Suprapubic skin (tissue), 4 donors: ENCODE data around the gene MMP2. TPM values are rescaled to one million over a fixed set of nuclear protein-coding genes. Genes with fewer than 3 reads are reported as not detected.

Experiments used
- DNase-seq, 2 donors: peaks; one replicate each; pipeline ENCODE4 v3.0.0-alpha.2; 2019; ENCODE audit warnings: low spot score in 2 of 2
- H3K27ac ChIP-seq: fragments of 200-600 bp; sonication (generic); one replicate; pipeline ENCODE4 v1.5.1; 2019
- H3K27me3 ChIP-seq: fragments of 200-600 bp; sonication (generic); one replicate; pipeline ENCODE4 v1.5.1; 2019
- H3K36me3 ChIP-seq: fragments of 200-600 bp; sonication (generic); one replicate; pipeline ENCODE4 v1.5.1; 2019
- H3K4me1 ChIP-seq: fragments of 200-600 bp; sonication (generic); one replicate; pipeline ENCODE4 v1.5.1; 2019
- H3K4me3 ChIP-seq: fragments of 200-600 bp; sonication (generic); one replicate; pipeline ENCODE4 v1.5.1; 2019; ENCODE audit warnings: mild to moderate bottlenecking
- H3K9me3 ChIP-seq: fragments of 200-600 bp; sonication (generic); one replicate; pipeline ENCODE4 v1.5.1; 2019
- CTCF ChIP-seq, 2 donors: fragments of 200-600 bp in 1 of 2; fragments of 450-650 bp in 1 of 2; sonication (generic) in 1 of 2; IDR thresholded peaks; one replicate each; pipeline ENCODE4 v1.5.1; 2016 to 2019; ENCODE audit warnings: antibody characterized with exemption in 2 of 2, mild to moderate bottlenecking in 1 of 2, moderate library complexity in 1 of 2
- EP300 ChIP-seq: sonication (generic); formaldehyde crosslinking; IDR thresholded peaks from one replicate; pipeline ENCODE4 v1.6.1; 2017; ENCODE audit warnings: antibody characterized with exemption
- POLR2A ChIP-seq, 2 donors: fragments of 450-650 bp; IDR thresholded peaks; one replicate each; pipeline ENCODE4 v1.6.1; 2017; ENCODE audit warnings: antibody characterized with exemption in 2 of 2, mild to moderate bottlenecking in 2 of 2, moderate library complexity in 2 of 2
- POLR2AphosphoS5 ChIP-seq, 3 donors: sonication (generic); formaldehyde crosslinking; IDR thresholded peaks; one replicate each; pipeline ENCODE4 v1.6.1; 2017; ENCODE audit warnings: antibody characterized with exemption in 3 of 3
- WGBS: methylation state at CpG from one replicate; pipeline ENCODE4 v1.1.5; 2018; 5-methylcytosine and 5-hydroxymethylcytosine counted together
- total RNA-seq, 4 donors: library from RNA; depleted of rRNA; stranded (reverse); fragments of >200 nt; gene quantifications; one replicate each; pipeline ENCODE4 v1.1.0, GENCODE V29; 2016

The MMP2 gene
- total RNA-seq, 4 donors from 2014 or later: 71.4 to 175 (median 120) TPM

GRCh38 chr16:55521792-55522191 is 42.8 kb downstream of the MMP2 start:
- Histone ChIP-seq H3K9me3 (peaks cover 11% of the 10 kb centered on the region), H3K4me3 (no peak overlapping the region), H3K27ac (no peak overlapping the region), H3K27me3 (no peaks in the 10 kb centered on the region), H3K36me3 (no peaks in the 10 kb centered on the region), H3K4me1 (no peaks in the 10 kb centered on the region)
- DNase-seq: no peak
- TF ChIP-seq POLR2A (IDR thresholded peaks at IDR 0.05) (no peak), CTCF (IDR thresholded peaks at IDR 0.05) (no peak), EP300 (no peak), POLR2AphosphoS5 (IDR thresholded peaks at IDR 0.05) (no peak)
- WGBS: 40% methylated on average over 1 of the region's 1 CpG

GRCh38 chr16:55526441-55526840 is 47.4 kb downstream of the MMP2 start:
- TF ChIP-seq POLR2A (IDR thresholded peaks at IDR 0.05) (no peak), CTCF (IDR thresholded peaks at IDR 0.05) (no peak), POLR2AphosphoS5 (IDR thresholded peaks at IDR 0.05) (no peak), EP300 (no peak)
- peaks cover 11% of the 10 kb centered on the region for H3K9me3 ChIP-seq
- no peak for DNase-seq
- 45% methylated on average over 2 of the region's 2 CpGs for WGBS
- H3K36me3 ChIP-seq: peaks cover 3% of the 10 kb centered on the region
- H3K4me3 ChIP-seq: no peak overlapping the region
- H3K27ac ChIP-seq: no peak overlapping the region
- no peaks in the 10 kb centered on the region for H3K27me3 ChIP-seq
- H3K4me1 ChIP-seq: no peaks in the 10 kb centered on the region

- Histone ChIP-seq H3K27ac (no peak overlapping the region), H3K4me1 (no peaks in the 10 kb centered on the region), H3K36me3 (peaks cover 4% of the 10 kb centered on the region), H3K27me3 (no peaks in the 10 kb centered on the region), H3K4me3 (no peak overlapping the region), H3K9me3 (no peaks in the 10 kb centered on the region)
- TF ChIP-seq POLR2AphosphoS5 (IDR thresholded peaks at IDR 0.05): no peak
- TF ChIP-seq EP300: no peak
- TF ChIP-seq CTCF (IDR thresholded peaks at IDR 0.05): no peak
- TF ChIP-seq POLR2A (IDR thresholded peaks at IDR 0.05): no peak
- no peak for DNase-seq
Measured at GRCh38 chr16:55527885-55528284, 48.9 kb downstream of the MMP2 start.

GRCh38 chr16:55529018-55529417 is 50.0 kb downstream of the MMP2 start:
- TF ChIP-seq POLR2A (IDR thresholded peaks at IDR 0.05): no peak
- no peak for TF ChIP-seq POLR2AphosphoS5 (IDR thresholded peaks at IDR 0.05)
- DNase-seq: no peak
- 71% methylated on average over 2 of the region's 2 CpGs for WGBS
- Histone ChIP-seq H3K27me3 (no peaks in the 10 kb centered on the region), H3K27ac (no peak overlapping the region), H3K4me1 (no peaks in the 10 kb centered on the region), H3K4me3 (no peak overlapping the region), H3K9me3 (no peaks in the 10 kb centered on the region), H3K36me3 (peaks cover 4% of the 10 kb centered on the region)

- Histone ChIP-seq H3K36me3 (peaks cover 4% of the 10 kb centered on the region), H3K27ac (no peak overlapping the region), H3K4me1 (peaks cover 7% of the 10 kb centered on the region), H3K4me3 (no peak overlapping the region), H3K9me3 (no peaks in the 10 kb centered on the region), H3K27me3 (no peaks in the 10 kb centered on the region)
- TF ChIP-seq CTCF (IDR thresholded peaks at IDR 0.05) (no peak), EP300 (no peak), POLR2A (IDR thresholded peaks at IDR 0.05) (no peak), POLR2AphosphoS5 (IDR thresholded peaks at IDR 0.05) (no peak)
- WGBS: 88% methylated on average over 1 of the region's 1 CpG
- DNase-seq: no peak
Measured at GRCh38 chr16:55530316-55530856, 51.4 kb downstream of the MMP2 start.

- no peak for TF ChIP-seq POLR2A (IDR thresholded peaks at IDR 0.05)
- no peak for TF ChIP-seq POLR2AphosphoS5 (IDR thresholded peaks at IDR 0.05)
- TF ChIP-seq CTCF (IDR thresholded peaks at IDR 0.05): no peak
- H3K9me3 ChIP-seq: no peaks in the 10 kb centered on the region
- H3K36me3 ChIP-seq: peaks cover 4% of the 10 kb centered on the region
- H3K4me3 ChIP-seq: no peak overlapping the region
- H3K4me1 ChIP-seq: peaks cover 7% of the 10 kb centered on the region
- DNase-seq: no peak
- no peaks in the 10 kb centered on the region for H3K27me3 ChIP-seq
- H3K27ac ChIP-seq: no peak overlapping the region
- 100% methylated on average over 1 of the region's 1 CpG for WGBS
Measured at GRCh38 chr16:55532227-55532626, 53.2 kb downstream of the MMP2 start.
